Gastrocnemius medialis (tissue), 4 donors: ENCODE data around the gene KEAP1. TPM values are rescaled to one million over a fixed set of nuclear protein-coding genes. Genes with fewer than 3 reads are reported as not detected.

ENCODE experiments used
- ATAC-seq, 2 donors: fragments of 150-250 bp; one replicate each; pipeline ENCODE4 v1.9.1; 2016
- DNase-seq, 2 donors: peaks; one replicate each; pipeline ENCODE4 v3.0.0-alpha.2; 2019
- H3K27ac ChIP-seq, 4 donors: fragments of 200-600 bp; sonication (generic); 1 replicate in 1 of 4; 2 replicates in 3 of 4; pipeline ENCODE4 v1.5.1; 2016 to 2018; ENCODE audit warnings: mild to moderate bottlenecking in 2 of 4, moderate library complexity in 1 of 4
- H3K27me3 ChIP-seq, 3 donors: fragments of 200-600 bp; sonication (generic) in 2 of 3; 1 replicate in 1 of 3; 2 replicates in 2 of 3; pipeline versions ENCODE4 v1.5.1 to v1.6.0; 2016 to 2019; ENCODE audit warnings: mild to moderate bottlenecking in 1 of 3, moderate library complexity in 1 of 3
- H3K36me3 ChIP-seq, 2 donors: fragments of 200-600 bp; sonication (generic) in 1 of 2; one replicate each; pipeline ENCODE4 v1.5.1; 2017 to 2018
- H3K4me1 ChIP-seq, 2 donors: fragments of 200-600 bp; sonication (generic) in 1 of 2; one replicate each; pipeline ENCODE4 v1.5.1; 2016 to 2017; ENCODE audit warnings: mild to moderate bottlenecking in 2 of 2
- H3K4me3 ChIP-seq, 4 donors: fragments of 200-600 bp; sonication (generic) in 3 of 4; 1 replicate in 1 of 4; 2 replicates in 3 of 4; pipeline ENCODE4 v1.5.1; 2016 to 2019; ENCODE audit warnings: mild to moderate bottlenecking in 2 of 4
- H3K9me3 ChIP-seq, 3 donors: fragments of 200-600 bp; sonication (generic) in 2 of 3; 1 replicate in 1 of 3; 2 replicates in 2 of 3; pipeline ENCODE4 v1.5.1; 2016 to 2019
- POLR2A ChIP-seq, 2 donors: fragments of 450-650 bp; IDR thresholded peaks; one replicate each; pipeline ENCODE4 v1.6.1; 2017; ENCODE audit warnings: antibody characterized with exemption in 2 of 2, mild to moderate bottlenecking in 2 of 2, moderate library complexity in 2 of 2
- in situ Hi-C, 4 donors: fragments of 200-750 bp; cut with MboI; loops; one replicate each; pipeline versions ENCODE4 v1.15.0 to v1.8.0; 2017; ENCODE audit warnings: low sequenced_read_pairs in 4 of 4
- intact Hi-C: fragments of 100-400 bp; cut with DNase I; formaldehyde crosslinking; loops from one replicate; pipeline ENCODE4 v1.15.1; 2023; ENCODE audit warnings: low total_unique reads
- total RNA-seq, 4 donors: library from RNA; depleted of rRNA; stranded (reverse); fragments of >200 nt; gene quantifications; one replicate each; pipeline versions ENCODE4 v1.1.0 to v1.2.3, GENCODE V29; 2016
- TF ChIP-seq, protein P1 (sequence below), 5 experiments: fragments of 450-650 bp in 3 of 5; fragments of 200-600 bp in 2 of 5; sonication (generic) in 2 of 5; IDR thresholded peaks in 4 of 5; conservative IDR thresholded peaks in 1 of 5; 1 replicate in 4 of 5; 2 replicates in 1 of 5; pipeline ENCODE4 v1.5.1; 2016 to 2019; ENCODE audit warnings: antibody characterized with exemption in 5 of 5, mild to moderate bottlenecking in 3 of 5, moderate library complexity in 3 of 5

KEAP1 gene
- total RNA-seq, 4 donors from 2014 or later = 189 to 336 (median 228) TPM

DNA sequence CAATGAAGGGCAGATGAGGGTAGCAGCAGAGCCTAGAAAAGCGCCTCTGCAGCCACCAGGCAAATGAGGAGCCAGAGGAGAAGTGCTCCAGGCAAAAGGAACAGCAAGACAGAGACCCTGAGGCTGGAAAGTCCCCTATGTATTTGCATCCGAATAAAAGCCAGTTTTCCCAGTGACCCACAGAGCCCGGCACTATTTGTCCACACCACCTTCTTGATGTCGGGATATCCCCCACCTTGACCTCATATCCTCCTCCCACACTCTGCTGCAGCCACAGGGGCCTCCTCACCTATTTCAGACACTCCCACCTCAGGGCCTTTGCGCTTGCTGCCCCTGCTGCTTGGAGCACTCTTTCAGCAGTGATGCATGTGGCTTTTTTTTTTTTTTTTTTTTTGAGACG lies 47.2 kb upstream of the KEAP1 start:
- Histone ChIP-seq H3K36me3 (peaks cover 0 to 88% of the 10 kb centered on the region in 2 donors), H3K9me3 (no peaks in the 10 kb centered on the region), H3K27ac (no peak overlapping the region), H3K4me1 (peaks cover 2 to 6% of the 10 kb centered on the region in 2 donors), H3K4me3 (no peak overlapping the region), H3K27me3 (no peaks in the 10 kb centered on the region)
- DNase-seq = no peak
- TF ChIP-seq, protein P1, sequence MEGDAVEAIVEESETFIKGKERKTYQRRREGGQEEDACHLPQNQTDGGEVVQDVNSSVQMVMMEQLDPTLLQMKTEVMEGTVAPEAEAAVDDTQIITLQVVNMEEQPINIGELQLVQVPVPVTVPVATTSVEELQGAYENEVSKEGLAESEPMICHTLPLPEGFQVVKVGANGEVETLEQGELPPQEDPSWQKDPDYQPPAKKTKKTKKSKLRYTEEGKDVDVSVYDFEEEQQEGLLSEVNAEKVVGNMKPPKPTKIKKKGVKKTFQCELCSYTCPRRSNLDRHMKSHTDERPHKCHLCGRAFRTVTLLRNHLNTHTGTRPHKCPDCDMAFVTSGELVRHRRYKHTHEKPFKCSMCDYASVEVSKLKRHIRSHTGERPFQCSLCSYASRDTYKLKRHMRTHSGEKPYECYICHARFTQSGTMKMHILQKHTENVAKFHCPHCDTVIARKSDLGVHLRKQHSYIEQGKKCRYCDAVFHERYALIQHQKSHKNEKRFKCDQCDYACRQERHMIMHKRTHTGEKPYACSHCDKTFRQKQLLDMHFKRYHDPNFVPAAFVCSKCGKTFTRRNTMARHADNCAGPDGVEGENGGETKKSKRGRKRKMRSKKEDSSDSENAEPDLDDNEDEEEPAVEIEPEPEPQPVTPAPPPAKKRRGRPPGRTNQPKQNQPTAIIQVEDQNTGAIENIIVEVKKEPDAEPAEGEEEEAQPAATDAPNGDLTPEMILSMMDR (IDR thresholded peaks at IDR 0.05 in 4 of 5, conservative IDR thresholded peaks at IDR 0.05 in 1 of 5) = no peak
- TF ChIP-seq POLR2A (IDR thresholded peaks at IDR 0.05) = no peak
- intact Hi-C loops (no loop called here), in situ Hi-C loops (loop anchor here in 1 of 4 donors (25.0 kb wide), 1 partner anchor 138 kb away; the partner anchor contains the start of genes CDC37 and PDE4A)
- no peak for ATAC-seq

- H3K9me3 ChIP-seq = no peaks in the 10 kb centered on the region
- DNase-seq (no peak), ATAC-seq (no peak)
- in situ Hi-C loops = loop anchor here in 1 of 4 donors (10.0 to 25.0 kb wide), 2 partner anchors 65 to 137 kb away; partner anchors contain the start of genes CDC37 and PDE4A
- H3K36me3 ChIP-seq = peaks cover 0 to 88% of the 10 kb centered on the region in 2 donors
- peaks cover 9 to 12% of the 10 kb centered on the region in 2 donors for H3K4me1 ChIP-seq
- intact Hi-C loops = no loop called here
- no peak for TF ChIP-seq POLR2A (IDR thresholded peaks at IDR 0.05)
- TF ChIP-seq, protein P1 (IDR thresholded peaks at IDR 0.05 in 4 of 5, conservative IDR thresholded peaks at IDR 0.05 in 1 of 5) = no peak
- H3K27me3 ChIP-seq = no peaks in the 10 kb centered on the region
- H3K27ac ChIP-seq = no peak overlapping the region
- H3K4me3 ChIP-seq = no peak overlapping the region
These were observed 46.6 kb upstream of the KEAP1 start for GRCh38 chr19:10549733-10550132.

- Histone ChIP-seq H3K9me3 (no peaks in the 10 kb centered on the region), H3K27ac (no peak overlapping the region), H3K4me1 (peaks cover 12 to 18% of the 10 kb centered on the region in 2 donors), H3K4me3 (no peak overlapping the region), H3K27me3 (no peaks in the 10 kb centered on the region), H3K36me3 (peaks cover 0 to 79% of the 10 kb centered on the region in 2 donors)
- ATAC-seq (no peak), DNase-seq (no peak)
- intact Hi-C loops = no loop called here
- TF ChIP-seq POLR2A (IDR thresholded peaks at IDR 0.05) = no peak
- TF ChIP-seq, protein P1 (IDR thresholded peaks at IDR 0.05 in 4 of 5, conservative IDR thresholded peaks at IDR 0.05 in 1 of 5) = no peak
- in situ Hi-C loops = loop anchor here in 1 of 4 donors (10.0 kb wide), 1 partner anchor 64 kb away; no protein-coding TSS in a partner anchor
These were observed 45.7 kb upstream of the KEAP1 start for GRCh38 chr19:10548746-10549276.

DNA sequence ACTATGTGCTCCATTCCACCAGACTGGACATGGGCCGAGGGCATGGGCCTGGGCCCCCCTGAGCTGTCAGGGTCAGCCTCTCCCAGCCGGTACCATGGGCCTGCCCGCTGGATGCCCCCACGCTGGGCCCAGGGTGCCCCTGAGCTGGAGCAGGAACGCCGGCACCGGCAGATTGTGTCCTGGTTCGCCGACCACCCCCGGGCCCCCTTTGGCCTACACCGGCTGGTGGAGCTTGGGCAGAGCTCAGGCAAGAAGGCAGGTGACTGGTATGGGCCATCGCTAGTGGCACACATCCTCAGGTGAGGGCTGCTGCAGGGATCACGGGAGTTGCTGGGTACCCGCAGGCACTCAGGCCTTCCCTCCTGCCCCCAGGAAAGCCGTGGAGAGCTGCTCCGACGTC lies 43.7 kb upstream of the KEAP1 start:
- Histone ChIP-seq H3K4me1 (peaks cover 15 to 18% of the 10 kb centered on the region in 2 donors), H3K9me3 (no peaks in the 10 kb centered on the region), H3K27ac (no peak overlapping the region), H3K4me3 (no peak overlapping the region), H3K36me3 (peaks cover 0 to 59% of the 10 kb centered on the region in 2 donors), H3K27me3 (no peaks in the 10 kb centered on the region)
- TF ChIP-seq, protein P1 (IDR thresholded peaks at IDR 0.05 in 4 of 5, conservative IDR thresholded peaks at IDR 0.05 in 1 of 5) = no peak
- TF ChIP-seq POLR2A (IDR thresholded peaks at IDR 0.05) = no peak
- no peak for DNase-seq
- ATAC-seq = no peak
- in situ Hi-C loops (loop anchor here in 1 of 4 donors (10.0 kb wide), 1 partner anchor 62 kb away; no protein-coding TSS in a partner anchor), intact Hi-C loops (no loop called here)
